LoVo (cell line): Measurements from ENCODE around the gene CXorf49.
"Not testable (repeated sequence)": the region's sequence is repeated elsewhere in the genome, so short reads cannot be mapped to it uniquely, and the experiment has no call there.

Experiments used
- DNase-seq: peaks from one replicate; pipeline ENCODE4 v3.0.0-alpha.2; 2016; ENCODE audit warnings: low spot score

The CXorf49 gene

GRCh38 chrX:71671938-71672337 lies 46.1 kb downstream of the CXorf49 start:
- DNase-seq = no peak

DNA sequence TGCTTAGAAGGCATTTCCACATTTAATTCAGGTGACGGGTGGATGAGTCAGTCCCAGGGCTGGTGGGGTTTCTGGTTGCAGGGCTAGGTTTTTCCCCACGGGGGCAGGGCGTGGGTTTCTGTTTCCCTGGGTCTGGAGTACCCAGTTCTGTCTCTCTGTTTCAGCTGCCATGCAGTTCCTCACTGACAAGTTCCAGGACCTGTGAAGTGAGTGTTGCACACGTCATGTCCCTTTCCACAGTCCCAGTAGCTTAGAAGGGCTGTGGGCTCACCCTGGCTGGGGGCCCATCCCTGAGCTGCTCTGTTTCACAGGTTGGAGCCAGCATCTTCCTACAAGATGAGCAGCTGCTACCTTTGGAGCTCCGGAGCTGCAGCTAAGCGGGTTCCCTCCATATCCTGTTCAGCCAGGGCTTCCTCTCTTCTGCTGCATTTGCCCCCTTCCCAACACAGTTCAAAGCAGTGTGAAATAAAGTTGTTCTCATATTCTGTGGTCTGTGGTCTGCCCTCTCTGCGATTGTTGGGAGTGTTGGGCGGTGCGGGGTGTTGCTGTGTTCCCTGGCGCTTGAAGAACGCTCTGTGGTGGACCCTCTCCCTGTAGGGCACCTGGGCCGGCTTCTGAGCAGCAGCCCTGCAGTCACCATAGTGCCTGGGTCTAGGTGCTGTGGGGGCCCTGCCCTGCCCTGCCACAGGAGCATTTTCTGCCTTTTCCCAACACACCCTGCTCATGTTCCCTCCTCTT lies 46.9 kb downstream of the CXorf49 start:
- no peak for DNase-seq

- not testable (repeated sequence) for DNase-seq
Measured at GRCh38 chrX:71669947-71670346, 48.1 kb downstream of the CXorf49 start.

- no peak for DNase-seq
Measured at GRCh38 chrX:71669492-71669891, 48.6 kb downstream of the CXorf49 start.

- no peak for DNase-seq
Measured at GRCh38 chrX:71668248-71668595, 49.9 kb downstream of the CXorf49 start.

DNA sequence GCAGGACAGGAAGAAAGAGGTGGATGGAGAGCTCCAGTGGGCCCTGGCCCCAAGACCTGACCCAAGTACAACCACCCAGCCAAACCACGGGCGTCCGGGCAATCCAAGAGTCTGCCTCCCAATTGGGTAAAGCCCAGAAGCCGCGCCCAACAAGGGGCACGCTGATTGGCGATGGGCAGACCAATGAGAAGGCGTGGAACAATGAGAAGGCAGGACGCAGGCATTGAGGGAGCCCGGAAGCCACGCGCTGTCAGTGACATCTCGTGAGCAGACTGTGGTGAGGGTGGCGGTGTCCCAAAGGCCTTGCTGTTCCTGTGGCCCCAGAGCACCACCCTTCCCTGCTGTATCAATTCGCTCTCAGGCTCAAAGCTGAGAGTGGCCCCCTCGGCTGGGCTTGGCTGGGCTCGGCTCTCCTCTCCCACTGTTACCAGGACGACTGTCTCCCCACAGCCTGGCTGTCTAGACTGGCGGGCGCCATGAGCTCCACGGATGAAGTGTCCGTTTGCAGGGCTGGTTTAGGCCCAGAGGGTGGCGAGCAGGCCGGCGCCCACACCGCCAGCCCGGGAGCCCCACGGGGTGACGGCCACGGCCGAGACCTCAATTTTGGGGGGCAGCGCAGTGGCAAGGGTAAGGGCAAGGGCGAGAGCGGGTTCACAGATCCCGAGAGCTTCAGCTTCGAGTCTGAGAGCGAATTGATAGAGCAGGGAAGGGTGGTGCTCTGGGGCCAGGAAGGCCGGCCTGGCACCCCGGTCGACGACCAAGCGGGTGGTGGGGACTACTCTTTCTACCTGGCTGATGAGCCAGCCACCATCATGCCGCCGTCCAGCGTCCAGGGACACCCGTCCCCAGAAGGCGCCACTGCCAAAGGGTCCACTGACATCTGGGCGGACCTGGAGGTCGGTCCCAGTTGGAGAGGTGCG lies 50.5 kb downstream of the CXorf49 start, which contains the start of gene LOC101059915:
TSS of gene LOC101059915 (plus strand) at position 219 of the 920 bp plus-strand sequence.
- no peak for DNase-seq

DNA sequence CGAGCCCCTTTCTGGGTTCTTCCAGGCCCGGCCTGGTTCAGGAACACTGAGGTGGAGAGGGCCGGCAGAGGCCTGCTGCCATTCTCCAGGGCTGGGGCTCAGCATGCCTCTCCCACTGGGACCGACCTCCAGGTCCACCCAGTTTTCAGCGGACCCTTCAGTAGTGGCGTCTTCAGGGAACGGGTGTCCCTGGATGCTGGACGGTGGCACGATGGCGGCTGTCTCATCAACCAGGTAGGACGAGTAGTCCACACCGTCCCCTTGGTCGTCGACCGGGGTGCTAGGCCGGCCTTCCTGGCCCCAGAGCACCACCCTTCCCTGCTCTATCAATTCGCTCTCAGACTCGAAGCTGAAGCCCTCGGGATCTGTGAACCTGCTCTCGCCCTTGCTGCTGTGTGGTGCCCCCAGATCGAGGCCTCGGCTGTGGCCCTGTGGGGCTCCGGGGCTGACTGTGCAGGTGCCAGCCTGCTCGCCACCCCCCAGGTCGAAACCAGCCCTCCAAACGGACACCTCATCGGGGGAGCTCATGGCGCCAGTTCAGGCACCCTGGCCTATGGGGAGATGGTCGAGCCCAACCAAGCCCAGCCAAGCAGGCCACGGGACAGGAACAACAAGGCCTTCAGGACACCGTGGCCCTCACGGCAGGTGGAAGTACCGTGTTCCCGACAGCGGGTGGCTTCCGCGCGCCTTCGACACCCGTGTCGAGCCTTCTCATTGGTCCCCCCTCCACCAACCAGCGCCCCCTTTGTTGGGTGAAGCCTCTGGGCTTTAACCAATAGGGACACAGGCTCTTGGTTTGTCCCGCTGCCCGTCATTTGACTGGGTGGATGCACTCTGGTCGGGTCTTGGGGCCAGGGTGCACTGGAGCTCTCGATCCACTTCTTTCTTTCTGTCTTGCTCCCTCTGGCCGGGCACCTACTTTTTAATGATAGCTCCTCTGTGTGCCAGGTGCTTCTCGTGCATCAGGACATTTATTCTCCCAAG lies 51.6 kb downstream of the CXorf49 start:
- DNase-seq = no peak

GRCh38 chrX:71665747-71666146 lies 52.3 kb downstream of the CXorf49 start:
- no peak for DNase-seq

DNA sequence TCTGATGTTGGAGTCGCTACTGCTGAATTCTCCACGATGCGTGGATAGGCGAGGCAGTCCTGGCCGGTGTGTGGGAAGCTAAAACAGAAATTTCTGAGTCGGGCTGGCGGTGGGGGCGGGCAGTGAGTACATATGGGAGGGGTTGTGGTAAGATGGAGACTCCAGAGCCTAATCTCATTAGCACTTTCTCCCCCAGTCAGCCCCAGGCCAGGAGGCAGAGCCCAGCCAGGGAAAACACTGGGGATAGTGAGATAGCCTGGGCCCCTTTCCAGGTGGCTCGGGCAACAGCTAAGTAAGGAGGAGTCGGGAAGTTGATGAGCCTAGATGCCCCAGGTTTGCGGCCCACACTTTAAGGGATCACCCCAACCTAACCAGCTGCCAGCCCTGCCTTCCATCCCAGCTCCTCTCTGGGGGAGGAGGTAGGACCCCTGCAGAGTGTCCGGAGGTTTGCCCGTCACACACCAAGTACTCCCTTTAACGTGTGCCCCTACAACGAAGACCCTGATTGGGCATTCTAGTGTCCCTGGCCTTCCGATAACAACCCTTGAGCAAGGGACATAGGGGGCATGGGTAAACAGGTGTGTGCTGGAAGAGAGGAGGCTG lies 53.1 kb downstream of the CXorf49 start:
- DNase-seq = no peak
